Measurements from ENCODE around the gene CAV1. TPM values are rescaled to one million over a fixed set of nuclear protein-coding genes. Genes with fewer than 3 reads are reported as not detected.
"Not testable (repeated sequence)": the region's sequence is repeated elsewhere in the genome, so short reads cannot be mapped to it uniquely, and the experiment has no call there.

CAV1 gene
- total RNA-seq, 1 donor from 2014 or later = 1,552 TPM

DNA sequence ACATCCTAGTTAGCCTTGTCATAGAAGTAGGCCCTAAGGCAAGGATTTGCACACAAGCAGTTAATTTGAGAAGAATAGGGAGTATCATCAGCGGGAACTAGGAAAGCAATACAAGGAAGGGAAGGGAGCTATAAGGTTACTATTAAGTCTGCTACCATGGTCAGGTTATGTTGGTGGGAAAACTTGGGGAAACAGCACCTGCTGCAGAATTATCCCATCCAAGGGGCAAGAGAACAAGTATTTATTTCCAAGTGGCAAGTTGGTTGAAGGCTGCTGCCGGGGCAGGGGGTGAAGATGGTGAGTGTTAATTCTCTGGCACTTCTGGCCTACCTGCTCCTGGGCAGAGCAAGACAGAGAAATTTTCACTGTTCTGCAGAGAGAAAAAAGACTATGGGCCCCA is 55.0 kb downstream of the CAV1 start:
- DNase-seq (ENCODE audit: low read depth, low spot score) = no peak

DNA sequence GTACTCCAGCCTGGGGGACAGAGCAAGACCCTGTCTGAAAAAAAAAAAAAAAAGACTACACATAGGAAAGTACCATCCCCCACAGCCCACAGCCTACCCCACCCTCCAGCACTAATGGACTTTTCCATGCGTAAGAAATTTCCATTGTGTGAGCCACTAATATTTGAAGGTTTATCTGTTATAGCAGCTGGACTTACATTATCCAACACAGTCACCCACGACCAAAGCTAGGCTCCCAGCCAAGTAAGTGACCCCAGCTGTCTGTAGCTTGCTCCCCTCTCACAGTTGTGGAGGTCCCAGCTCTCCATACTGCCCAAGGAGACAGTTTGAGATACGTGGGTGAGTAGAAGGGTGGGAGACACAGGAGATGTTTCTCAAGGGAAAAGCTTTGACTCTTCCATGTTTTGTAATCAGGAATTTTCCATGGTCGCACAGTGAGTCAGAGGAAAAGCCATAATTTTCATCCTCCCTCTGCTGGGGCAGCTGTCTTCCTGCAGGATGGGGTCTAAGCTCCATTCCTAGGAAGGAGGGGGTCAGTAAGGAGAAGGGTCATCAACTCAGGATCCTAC is 57.4 kb downstream of the CAV1 start:
- no peak for DNase-seq (ENCODE audit: low read depth, low spot score)

DNA sequence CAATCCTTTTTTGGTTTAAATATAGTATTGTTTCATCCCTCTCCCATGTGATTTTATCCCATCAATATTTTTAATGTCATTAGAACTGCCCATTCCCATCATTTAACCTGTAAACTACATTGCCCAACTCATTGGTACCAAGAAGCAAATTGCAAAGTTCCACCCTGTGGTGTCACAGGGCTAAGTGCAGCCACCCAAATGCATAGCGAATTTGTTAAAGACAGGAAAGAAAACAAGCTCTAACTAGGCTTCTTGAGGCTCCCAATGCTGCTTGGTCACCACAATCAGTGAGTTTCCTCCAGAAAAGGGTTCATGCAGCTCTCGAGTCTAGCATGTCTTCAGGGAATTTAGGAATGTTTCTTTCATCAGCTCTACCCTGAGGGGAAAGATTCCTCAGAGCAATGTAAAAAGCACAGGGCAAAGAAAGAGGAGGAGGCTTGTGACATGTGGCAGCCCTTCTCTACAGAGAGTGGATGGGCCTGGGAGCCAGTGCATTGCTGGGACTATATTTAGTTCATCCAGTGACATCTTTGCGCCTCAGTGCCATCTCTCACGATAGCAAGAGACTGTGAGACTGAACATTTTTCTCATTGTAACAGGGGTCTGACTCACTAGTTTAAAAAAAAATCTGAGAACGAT is 58.1 kb downstream of the CAV1 start:
- no peak for DNase-seq (ENCODE audit: low read depth, low spot score)

DNA sequence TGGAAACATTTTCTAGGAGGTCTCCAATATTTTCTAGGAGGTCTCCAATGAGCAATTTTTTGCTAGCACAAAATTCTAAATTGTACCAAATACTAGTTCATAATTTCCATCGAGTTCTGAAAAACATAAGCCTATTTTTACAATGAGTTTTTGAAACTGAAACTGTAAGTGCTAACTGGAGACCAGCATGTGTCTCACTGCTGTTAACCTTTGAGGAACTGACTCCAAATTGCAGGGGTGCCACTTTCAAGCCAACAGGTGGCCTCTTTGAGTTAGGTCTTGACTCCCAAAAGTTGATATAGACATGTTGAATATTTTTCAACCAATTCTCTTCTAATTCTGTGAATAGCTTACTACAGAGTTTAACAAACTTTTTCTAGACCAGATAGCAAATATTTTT is 58.8 kb downstream of the CAV1 start:
- DNase-seq (ENCODE audit: low read depth, low spot score) = no peak

DNA sequence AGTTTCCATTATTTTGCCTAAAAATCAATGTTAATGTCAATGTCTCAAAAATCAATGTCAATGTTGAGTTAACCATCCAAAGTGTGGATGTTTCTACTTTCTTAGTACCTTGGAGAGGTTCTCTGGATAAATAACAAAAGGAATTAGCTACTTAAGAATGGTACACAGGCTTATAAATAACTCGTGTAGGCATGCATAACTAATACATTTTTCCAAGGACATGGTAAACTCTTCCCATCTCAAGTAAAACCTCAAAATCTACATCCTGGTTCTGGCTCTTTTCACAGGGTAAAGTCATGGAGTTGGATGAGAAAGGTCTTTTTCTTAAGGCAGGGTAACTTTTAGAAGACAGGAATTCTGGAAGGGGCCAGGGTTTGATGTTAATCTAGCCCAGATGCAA is 59.9 kb downstream of the CAV1 start:
- no peak for DNase-seq (ENCODE audit: low read depth, low spot score)

DNA sequence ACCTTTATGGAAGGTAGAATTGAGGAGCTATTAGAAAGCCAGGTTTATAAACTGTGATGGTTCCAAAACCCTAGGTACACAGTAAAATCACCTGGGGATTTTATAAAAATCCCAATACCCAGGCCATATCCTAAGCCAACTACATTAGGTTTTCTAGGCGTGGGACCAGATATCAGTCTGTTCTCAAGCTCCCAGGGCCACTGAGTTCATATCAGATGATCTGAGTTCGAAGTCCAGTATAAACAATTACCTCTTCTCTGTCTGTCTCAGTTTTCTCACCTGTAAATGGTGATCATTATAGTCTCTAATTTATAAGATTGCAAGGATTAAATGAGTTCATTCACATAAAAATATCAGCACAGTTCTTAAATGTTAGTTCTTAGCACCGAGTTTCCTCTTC is 60.6 kb downstream of the CAV1 start:
- DNase-seq (ENCODE audit: low read depth, low spot score) = no peak

DNA sequence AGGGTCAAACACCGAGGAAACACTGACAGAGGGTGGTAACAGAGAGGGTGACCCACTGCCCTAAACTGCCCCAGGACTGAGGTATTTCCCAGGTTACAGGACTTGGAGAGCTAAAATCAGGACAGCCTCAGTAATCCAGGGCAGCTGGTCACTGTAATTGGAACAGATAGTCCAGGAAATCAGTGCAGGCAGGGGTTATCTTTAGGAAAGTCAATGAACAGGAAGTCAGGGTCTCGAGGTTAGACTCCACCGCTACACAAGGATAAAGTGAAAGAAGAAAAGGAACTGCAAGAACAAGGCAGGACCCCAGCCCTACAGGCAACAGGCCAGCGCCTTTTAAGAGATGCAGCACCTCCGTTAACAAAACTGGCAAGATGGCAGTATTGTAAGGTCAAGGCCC is 61.1 kb downstream of the CAV1 start:
- DNase-seq (ENCODE audit: low read depth, low spot score) = no peak

DNA sequence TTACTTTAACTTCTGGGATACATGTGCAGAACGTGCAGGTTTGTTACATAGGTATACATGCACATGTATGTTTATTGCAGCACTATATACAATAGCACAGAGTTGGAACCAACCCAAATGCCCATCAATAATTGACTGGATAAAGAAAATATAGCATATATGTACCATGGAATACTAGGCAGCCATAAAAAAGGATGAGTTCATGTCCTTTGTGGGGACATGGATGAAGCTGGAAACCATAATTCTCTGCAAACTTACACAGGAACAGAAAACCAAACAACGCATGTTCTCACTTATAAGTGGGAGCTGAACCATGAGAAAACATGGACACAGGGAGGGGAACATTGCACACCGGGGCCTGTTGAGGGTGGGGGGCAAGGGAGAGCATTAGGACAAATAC is 62.4 kb downstream of the CAV1 start:
- not testable (repeated sequence) for DNase-seq (ENCODE audit: low read depth, low spot score)

DNA sequence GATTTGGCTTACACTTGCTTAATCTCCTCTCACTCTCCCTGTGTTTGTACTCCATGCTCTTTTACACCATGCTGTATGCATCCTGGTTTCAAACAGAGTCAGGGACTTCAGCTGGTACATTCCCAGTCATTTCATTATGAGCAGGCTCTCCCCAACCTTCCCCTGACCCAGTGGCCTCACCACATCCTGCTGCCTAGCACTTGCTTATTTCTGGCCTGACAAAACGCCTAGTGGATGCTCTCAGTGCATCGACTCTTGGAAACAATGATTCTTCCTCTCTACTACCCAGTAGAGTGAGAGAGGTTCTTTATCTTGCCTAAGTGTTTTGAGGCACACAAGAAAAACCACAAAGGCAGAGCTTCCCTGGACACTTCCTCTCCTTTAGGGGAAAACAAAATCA is 63.4 kb downstream of the CAV1 start:
- DNase-seq (ENCODE audit: low read depth, low spot score) = no peak

DNA sequence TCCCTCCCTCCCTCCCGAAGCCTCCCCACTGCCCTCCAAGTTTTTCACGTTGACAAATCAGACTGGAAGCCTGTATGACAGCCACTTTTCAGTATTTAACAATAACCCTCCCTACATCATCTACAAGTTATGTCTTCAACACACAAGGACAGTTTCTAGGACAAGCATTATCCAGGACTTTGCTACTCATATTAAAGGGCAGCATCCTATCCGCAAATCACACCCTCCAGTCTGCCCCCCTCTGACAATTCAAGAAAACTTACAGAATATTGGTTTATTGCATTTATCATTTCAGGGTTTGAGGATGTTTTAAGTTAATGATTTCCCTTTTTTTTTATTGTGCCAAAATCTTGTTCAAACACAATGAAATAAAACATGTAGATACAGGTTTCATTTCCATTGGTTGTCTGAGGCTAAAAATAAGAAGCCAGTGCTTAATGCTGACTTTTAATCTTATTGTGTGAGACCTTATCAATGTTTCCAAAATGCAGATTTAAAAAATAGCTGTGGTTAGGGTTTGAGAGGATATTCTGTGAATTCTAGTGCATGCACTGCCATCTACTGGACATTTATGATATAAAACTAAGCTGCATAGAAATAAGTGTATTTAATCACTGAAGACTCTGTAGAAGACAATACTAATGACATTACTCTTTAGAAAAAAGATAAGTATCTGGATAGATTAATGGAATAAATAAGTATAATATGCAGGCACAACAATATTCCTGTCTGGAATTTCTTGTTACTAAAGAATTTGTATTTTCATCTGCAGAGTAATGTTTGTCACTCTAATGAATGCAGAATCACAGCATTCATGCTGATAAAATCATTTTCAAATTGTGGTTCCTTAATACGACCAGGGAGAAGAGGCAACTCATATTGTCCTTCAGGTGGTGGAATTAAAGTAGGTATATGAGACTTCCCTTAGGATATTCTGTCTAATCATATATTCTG is 64.1 kb downstream of the CAV1 start:
- no peak for DNase-seq (ENCODE audit: low read depth, low spot score)

DNA sequence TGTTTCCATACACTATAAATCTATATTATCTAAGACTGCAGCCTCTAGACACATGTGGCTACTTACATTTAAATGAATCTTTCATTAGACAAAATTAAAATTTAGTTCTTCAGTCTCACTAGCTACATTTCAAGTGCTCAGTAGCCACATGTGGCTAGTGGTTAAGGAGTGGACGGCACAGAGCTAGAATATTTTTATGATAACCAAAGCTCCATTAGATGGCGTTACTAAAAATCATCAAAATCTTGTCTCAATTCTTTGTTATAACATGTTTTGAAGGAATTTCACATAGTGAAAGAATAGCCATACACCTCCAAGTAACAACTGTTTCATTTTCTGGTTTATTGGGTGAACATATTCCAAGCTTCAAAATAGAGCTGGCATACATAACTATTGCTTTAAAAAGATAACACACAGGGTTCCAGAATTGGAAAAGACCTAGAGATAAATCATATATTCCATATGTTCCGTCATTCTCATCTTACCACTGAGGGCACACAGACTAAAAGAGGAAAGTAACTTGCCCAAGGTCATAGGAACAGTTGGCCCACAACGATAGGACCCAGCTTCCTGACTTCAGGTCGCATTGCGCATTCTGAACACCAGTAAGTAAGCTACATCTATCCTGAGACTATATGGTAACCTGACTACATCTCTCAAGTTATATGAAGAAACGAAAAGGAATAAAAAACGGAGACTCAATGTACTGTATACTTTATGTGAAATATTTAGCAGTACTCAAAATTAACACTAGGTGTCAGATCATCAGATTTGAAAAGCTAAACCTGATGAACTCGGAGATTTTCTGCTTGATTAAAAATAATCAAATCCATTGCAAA is 66.6 kb downstream of the CAV1 start:
- DNase-seq (ENCODE audit: low read depth, low spot score) = no peak

DNA sequence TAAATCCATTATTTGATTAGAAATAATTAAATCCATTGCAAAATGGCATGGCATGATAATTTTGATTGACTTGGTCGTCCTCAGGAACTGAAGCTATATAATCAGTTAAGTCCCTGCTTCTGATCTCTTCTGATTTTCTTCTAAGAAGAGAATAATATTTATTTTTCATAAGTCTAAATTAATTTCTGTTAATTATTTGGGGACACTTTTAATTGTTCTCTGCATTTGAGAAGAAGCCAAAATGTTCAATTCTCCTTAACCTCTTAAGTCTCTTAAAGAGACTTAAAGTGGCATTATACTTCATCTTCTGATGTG is 67.2 kb downstream of the CAV1 start:
- DNase-seq (ENCODE audit: low read depth, low spot score) = no peak

DNA sequence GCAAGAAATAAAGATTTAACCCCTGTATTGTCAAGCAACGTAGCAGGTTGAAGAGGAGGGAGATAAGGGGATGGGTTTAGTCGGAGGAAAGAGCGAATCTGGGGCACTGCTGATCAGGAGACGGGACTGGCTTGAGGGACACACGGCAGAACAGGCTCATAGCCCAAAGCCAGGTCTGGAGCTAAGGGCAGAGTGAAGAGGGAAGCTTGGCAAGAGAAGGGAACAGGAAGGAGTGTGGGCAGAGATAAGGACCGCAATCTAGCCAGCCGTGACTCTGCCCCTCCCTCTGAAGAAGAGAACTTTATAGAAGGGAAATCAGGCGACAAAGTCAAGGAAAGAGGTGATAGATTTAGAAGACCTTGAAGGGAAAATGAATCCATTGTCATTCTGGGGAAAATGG is 67.6 kb downstream of the CAV1 start:
- peak; percentile 78 for DNase-seq (ENCODE audit: low read depth, low spot score)

DNA sequence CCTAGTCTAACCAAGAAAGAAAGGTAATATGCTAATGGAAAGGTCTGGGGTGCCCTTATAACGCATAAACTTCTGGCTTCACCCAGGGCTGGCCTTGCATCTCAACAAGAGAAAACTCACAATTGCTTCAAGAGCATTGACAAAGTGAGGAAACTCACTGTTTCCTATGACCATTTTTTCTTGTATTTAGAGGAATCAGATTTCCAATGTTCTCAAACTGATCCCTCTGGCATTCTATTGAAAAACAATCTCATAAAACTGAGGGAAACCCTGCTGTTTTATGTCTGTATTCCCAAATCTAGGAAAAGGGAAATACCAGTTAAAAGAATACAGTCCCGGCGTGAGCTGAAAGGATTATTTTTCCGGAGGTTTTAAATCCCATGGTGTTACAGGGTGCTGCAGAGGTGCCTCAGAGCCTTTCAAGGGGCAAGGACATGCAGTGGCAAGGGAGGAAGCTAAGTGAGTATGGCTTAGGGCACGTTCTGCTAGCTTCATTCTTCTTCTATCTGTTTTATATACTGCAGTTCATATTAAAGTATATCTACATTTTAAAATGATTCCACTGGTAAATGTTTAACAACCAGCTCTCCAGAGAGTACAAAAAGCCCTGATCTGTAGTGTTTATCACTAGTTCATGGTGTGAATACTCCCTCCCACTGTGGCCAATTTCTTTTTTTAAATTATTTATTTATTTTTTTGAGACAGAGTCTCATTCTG is 68.7 kb downstream of the CAV1 start:
- no peak for DNase-seq (ENCODE audit: low read depth, low spot score)

DNA sequence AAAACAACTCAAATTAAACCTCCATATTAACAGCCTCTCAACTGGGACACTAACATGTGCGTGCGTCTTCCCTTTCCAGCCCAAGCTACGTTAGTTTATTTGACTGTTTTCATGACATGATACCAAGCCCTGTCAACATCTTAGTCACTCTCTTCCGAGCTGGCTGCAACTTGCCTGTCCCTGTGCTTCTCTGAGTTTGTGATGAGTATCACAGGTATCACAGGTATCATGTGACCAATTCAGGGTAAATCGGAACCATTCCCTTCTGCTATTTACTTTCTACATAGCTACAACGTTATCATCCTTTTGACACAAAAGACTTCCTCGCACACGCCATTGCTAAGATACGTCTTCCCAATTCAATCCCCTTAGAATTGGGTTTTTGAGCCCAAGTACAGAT is 70.2 kb downstream of the CAV1 start:
- DNase-seq (ENCODE audit: low read depth, low spot score) = no peak

DNA sequence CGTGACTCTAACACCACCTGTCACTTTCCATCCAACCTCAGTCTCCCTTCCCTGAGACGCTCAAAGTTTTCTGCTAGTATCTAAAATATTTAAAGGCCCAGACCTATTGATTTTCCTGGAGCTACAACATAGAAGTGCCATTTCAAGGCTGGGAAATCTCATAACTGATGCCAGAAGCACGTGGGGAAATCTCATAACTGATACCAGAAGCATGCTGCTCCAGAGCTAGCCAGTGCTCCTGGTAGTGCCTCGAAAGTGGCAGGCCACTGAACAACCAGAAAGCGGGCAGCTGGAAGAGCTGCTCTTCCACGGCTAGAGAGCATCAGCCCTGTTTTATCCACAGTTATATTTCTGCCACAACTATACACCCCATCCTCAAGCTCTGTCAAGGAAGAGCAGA is 72.5 kb downstream of the CAV1 start:
- no peak for DNase-seq (ENCODE audit: low read depth, low spot score)

DNA sequence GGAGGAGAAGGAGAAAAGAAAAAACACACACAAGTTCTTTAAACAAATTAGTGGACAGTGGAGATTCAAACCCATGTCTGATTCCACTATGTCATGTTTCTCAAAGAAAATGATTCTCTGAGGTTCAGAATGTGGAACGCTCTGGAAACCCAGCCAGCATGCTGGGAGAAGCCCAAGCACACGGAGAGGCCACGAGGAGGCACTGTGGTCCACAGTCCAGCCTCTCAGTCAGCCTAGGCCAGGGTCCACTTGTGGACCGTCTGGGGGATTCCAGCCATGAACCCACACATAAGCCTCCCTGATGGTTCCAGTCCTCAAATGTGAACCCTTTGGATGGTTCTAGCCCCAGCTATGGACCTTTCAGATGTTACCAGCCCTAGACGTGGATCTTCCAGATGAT is 73.4 kb downstream of the CAV1 start:
- DNase-seq (ENCODE audit: low read depth, low spot score) = no peak

DNA sequence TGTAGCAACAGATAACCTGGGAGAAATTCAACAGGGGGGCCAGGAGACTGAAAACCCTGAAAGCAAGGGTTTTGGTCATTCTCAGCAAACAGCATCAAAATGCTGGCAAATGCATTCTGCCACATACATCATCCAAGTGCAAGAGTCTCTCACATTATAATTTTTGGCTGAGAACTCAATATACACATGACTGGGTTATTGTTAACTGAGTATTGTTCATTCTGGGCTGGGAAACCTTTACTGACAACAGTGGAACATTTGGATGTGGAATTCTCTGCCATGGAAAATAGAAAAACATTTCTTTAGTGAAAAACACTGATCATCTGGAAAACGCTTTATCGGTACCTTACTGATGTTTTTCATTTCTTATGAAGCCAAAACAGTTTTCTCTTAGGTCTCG is 74.0 kb downstream of the CAV1 start:
- DNase-seq (ENCODE audit: low read depth, low spot score) = no peak

DNA sequence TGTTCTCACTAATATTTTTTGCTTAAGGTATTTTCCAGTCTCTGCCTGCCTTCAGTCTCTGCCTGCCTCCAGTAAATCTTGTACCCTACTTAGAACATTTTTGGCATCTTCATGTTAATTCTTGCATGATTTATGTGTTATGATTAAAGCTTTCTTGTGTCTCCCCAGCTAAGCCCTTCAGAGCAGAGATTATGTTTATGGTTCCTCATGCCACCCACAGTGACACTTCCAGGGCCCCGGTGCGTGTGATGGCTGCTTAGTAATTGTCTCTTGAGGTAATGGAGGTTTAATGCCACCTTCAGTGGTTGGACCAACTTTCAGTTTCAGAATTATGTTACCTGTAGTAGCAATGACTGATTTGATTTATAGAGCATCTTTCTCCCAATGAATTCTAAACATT is 76.6 kb downstream of the CAV1 start:
- DNase-seq (ENCODE audit: low read depth, low spot score) = no peak

DNA sequence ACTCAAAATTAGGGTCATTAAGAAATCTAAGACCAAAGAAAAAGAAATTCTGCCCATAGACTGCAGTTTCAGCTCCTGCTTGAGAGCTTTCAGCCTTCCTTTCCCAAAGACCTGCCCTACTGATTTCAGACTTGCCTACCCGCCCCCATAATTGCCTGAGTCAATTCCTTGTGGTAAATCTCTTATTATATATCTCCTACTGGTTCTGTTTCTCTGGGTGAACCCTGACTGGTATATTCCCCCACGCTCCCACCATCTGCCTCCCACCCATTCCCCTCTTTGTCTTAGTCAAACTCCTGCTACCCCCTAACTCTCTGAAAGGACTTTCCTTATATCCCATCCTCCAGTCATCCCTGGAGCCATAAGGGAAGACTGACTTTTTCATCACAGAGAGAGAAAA is 82.5 kb downstream of the CAV1 start:
- DNase-seq (ENCODE audit: low read depth, low spot score) = no peak

DNA sequence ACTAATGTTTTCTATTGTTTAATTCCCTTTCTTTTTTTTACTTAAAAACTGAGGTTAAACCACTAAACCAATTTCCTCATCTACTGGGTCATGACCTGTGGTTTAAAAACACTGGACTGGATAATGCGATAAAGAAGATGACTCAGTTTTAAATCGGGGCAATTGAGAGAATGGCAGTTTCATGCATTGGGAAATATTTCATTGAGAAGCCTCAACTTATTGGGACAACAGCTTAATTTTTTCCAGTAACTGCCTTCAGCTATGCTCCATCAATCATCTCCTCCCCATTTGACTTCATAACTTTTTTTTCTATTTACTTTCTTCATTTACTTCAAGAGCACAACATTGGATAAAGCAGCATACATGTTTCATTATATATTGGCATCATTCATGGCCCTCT is 85.4 kb downstream of the CAV1 start:
- peak; percentile 55 for DNase-seq (ENCODE audit: low read depth, low spot score)

Measured in pulmonary artery endothelial cell (primary cell).